Measurements from ENCODE around the gene DOCK4. TPM values are rescaled to one million over a fixed set of nuclear protein-coding genes. Genes with fewer than 3 reads are reported as not detected.
"Not testable (repeated sequence)": the region's sequence is repeated elsewhere in the genome, so short reads cannot be mapped to it uniquely, and the experiment has no call there.

DOCK4 gene
- total RNA-seq, 1 donor from 2014 or later, result 100 TPM

- H3K9me3 ChIP-seq, result no peaks in the 10 kb centered on the region
- DNase-seq (no peak), ATAC-seq (no peak)
- intact Hi-C loops (cut with DNase I), result no loop called here
- TF ChIP-seq CTCF (IDR thresholded peaks at IDR 0.05), result no peak
- H3K36me3 ChIP-seq, result no peaks in the 10 kb centered on the region
- H3K27me3 ChIP-seq, result no peaks in the 10 kb centered on the region
- peaks cover 5% of the 10 kb centered on the region for H3K4me1 ChIP-seq
- H3K27ac ChIP-seq, result no peak overlapping the region
- no peak overlapping the region for H3K4me3 ChIP-seq
These were observed 45.9 kb upstream of the DOCK4 start for GRCh38 chr7:112252141-112252540.

- H3K27me3 ChIP-seq; H3K4me1 ChIP-seq; ATAC-seq; H3K9me3 ChIP-seq; intact Hi-C loops (cut with DNase I); H3K36me3 ChIP-seq; H3K27ac ChIP-seq; H3K4me3 ChIP-seq; DNase-seq: not testable (repeated sequence)
These were observed 43.8 kb upstream of the DOCK4 start for GRCh38 chr7:112249967-112250366.

GRCh38 chr7:112248598-112248997 lies 42.4 kb upstream of the DOCK4 start:
- Histone ChIP-seq H3K36me3 (no peaks in the 10 kb centered on the region), H3K27me3 (no peaks in the 10 kb centered on the region), H3K9me3 (no peaks in the 10 kb centered on the region), H3K4me1 (no peaks in the 10 kb centered on the region), H3K27ac (no peak overlapping the region), H3K4me3 (no peak overlapping the region)
- intact Hi-C loops (cut with DNase I), result no loop called here
- ATAC-seq, result no peak
- DNase-seq, result no peak
- TF ChIP-seq CTCF (IDR thresholded peaks at IDR 0.05), result no peak

GRCh38 chr7:112238852-112239610 lies 32.8 kb upstream of the DOCK4 start:
- Histone ChIP-seq H3K27ac (no peak overlapping the region), H3K4me1 (no peaks in the 10 kb centered on the region), H3K27me3 (no peaks in the 10 kb centered on the region), H3K9me3 (no peaks in the 10 kb centered on the region), H3K4me3 (no peak overlapping the region), H3K36me3 (no peaks in the 10 kb centered on the region)
- TF ChIP-seq CTCF (IDR thresholded peaks at IDR 0.05), result no peak
- intact Hi-C loops (cut with DNase I), result no loop called here
- DNase-seq, result no peak
- ATAC-seq, result no peak

GRCh38 chr7:112238330-112238729 lies 32.1 kb upstream of the DOCK4 start:
- ATAC-seq (no peak), DNase-seq (no peak)
- no peaks in the 10 kb centered on the region for H3K36me3 ChIP-seq
- H3K27me3 ChIP-seq, result no peaks in the 10 kb centered on the region
- no peak overlapping the region for H3K27ac ChIP-seq
- intact Hi-C loops (cut with DNase I), result no loop called here
- TF ChIP-seq CTCF (IDR thresholded peaks at IDR 0.05), result no peak
- no peaks in the 10 kb centered on the region for H3K4me1 ChIP-seq
- no peak overlapping the region for H3K4me3 ChIP-seq
- no peaks in the 10 kb centered on the region for H3K9me3 ChIP-seq

GRCh38 chr7:112236597-112236996 lies 30.4 kb upstream of the DOCK4 start:
- TF ChIP-seq CTCF (IDR thresholded peaks at IDR 0.05), result no peak
- H3K36me3 ChIP-seq, result no peaks in the 10 kb centered on the region
- ATAC-seq (no peak), DNase-seq (no peak)
- no peak overlapping the region for H3K27ac ChIP-seq
- no peak overlapping the region for H3K4me3 ChIP-seq
- no peaks in the 10 kb centered on the region for H3K4me1 ChIP-seq
- H3K9me3 ChIP-seq, result no peaks in the 10 kb centered on the region
- H3K27me3 ChIP-seq, result no peaks in the 10 kb centered on the region
- intact Hi-C loops (cut with DNase I), result no loop called here

All from upper lobe of right lung (tissue), 1 donor.